ENCODE results near the gene TRPV2. TPM values are rescaled to one million over a fixed set of nuclear protein-coding genes. Genes with fewer than 3 reads are reported as not detected.
A peak's percentile ranks its signal among the peaks of the same experiment; 100 is the strongest.

TRPV2 gene
- total and polyA plus RNA-seq, 9 of the 15 experiments (the other 6 are each of a cell fraction or from before 2014, with no cell fraction given) = 10.0 to 97.5 (median 30.3) TPM

DNA sequence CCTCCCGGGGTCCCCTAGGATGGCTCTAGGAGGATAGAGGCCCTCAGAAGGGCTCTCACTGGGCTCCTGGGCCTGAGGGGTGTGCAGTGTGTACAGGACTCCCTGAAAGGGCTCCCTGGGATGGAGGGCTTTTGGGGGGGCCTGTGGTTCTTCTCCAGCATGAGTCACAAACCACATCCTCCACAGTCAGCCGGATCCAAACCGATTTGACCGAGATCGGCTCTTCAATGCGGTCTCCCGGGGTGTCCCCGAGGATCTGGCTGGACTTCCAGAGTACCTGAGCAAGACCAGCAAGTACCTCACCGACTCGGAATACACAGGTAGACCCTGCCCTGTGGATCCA lies 4.5 kb downstream of the TRPV2 start (continued):
- TF ChIP-seq, protein P1, sequence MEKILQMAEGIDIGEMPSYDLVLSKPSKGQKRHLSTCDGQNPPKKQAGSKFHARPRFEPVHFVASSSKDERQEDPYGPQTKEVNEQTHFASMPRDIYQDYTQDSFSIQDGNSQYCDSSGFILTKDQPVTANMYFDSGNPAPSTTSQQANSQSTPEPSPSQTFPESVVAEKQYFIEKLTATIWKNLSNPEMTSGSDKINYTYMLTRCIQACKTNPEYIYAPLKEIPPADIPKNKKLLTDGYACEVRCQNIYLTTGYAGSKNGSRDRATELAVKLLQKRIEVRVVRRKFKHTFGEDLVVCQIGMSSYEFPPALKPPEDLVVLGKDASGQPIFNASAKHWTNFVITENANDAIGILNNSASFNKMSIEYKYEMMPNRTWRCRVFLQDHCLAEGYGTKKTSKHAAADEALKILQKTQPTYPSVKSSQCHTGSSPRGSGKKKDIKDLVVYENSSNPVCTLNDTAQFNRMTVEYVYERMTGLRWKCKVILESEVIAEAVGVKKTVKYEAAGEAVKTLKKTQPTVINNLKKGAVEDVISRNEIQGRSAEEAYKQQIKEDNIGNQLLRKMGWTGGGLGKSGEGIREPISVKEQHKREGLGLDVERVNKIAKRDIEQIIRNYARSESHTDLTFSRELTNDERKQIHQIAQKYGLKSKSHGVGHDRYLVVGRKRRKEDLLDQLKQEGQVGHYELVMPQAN (IDR thresholded peaks at IDR 0.05; ENCODE audit: borderline replicate concordance) = no peak
- TF ChIP-seq TRIM24 (IDR thresholded peaks at IDR 0.05) (no peak), MAFF (IDR thresholded peaks at IDR 0.05; ENCODE audit: low read length) (no peak), CCNT2 (IDR thresholded peaks at IDR 0.05; ENCODE audit: borderline replicate concordance, extremely low read depth, insufficient read length, low read depth, low read length) (no peak), PYGO2 (tag; IDR thresholded peaks at IDR 0.05) (no peak), CBFA2T2 (conservative IDR thresholded peaks at IDR 0.05) (no peak)
- TF ChIP-seq, protein P2, sequence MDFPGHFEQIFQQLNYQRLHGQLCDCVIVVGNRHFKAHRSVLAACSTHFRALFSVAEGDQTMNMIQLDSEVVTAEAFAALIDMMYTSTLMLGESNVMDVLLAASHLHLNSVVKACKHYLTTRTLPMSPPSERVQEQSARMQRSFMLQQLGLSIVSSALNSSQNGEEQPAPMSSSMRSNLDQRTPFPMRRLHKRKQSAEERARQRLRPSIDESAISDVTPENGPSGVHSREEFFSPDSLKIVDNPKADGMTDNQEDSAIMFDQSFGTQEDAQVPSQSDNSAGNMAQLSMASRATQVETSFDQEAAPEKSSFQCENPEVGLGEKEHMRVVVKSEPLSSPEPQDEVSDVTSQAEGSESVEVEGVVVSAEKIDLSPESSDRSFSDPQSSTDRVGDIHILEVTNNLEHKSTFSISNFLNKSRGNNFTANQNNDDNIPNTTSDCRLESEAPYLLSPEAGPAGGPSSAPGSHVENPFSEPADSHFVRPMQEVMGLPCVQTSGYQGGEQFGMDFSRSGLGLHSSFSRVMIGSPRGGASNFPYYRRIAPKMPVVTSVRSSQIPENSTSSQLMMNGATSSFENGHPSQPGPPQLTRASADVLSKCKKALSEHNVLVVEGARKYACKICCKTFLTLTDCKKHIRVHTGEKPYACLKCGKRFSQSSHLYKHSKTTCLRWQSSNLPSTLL (IDR thresholded peaks at IDR 0.05) = 0 out of 2 replicates have a peak, but pooled peaks have one; percentile 12

DNA sequence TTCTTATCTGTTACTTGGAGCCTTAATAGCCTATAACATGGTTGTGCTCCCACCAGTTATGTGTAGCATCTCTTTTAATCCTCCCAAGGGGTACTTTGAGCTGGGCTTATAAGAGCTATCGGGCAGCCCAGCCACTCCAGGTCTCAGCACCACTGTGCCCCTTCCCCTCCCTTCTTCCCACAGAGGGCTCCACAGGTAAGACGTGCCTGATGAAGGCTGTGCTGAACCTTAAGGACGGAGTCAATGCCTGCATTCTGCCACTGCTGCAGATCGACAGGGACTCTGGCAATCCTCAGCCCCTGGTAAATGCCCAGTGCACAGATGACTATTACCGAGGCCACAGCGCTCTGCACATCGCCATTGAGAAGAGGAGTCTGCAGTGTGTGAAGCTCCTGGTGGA lies 7.0 kb downstream of the TRPV2 start:
- H3K4me3 ChIP-seq = no peak overlapping the region
- no peaks in the 10 kb centered on the region for H4K20me1 ChIP-seq (replicated peaks; ENCODE audit: control insufficient read depth, insufficient read depth, low read length)
- no peak overlapping the region for H3K4me2 ChIP-seq (ENCODE audit: insufficient read depth, low read length)
- H3K4me1 ChIP-seq (replicated peaks in 1 of 2; ENCODE audit: control insufficient read depth in 2 of 2, insufficient read depth in 2 of 2, low read length in 2 of 2) = peaks cover 23 to 36% of the 10 kb centered on the region in 2 experiments
- BruUV-seq (replicated peaks) = no TSS peak
- intact Hi-C loops (cut with micrococcal nuclease) (no loop called here), in situ Hi-C loops (cut with MboI) (no loop called here)
- peak overlapping the region in 1 of 2 experiments; percentile 64; a peak in 2 of 4 replicates for H3K9ac ChIP-seq (ENCODE audit: insufficient read depth in 1 of 2, low read depth in 2 of 2, low read length in 2 of 2)
- H3K27ac ChIP-seq (ENCODE audit: extremely low read depth, low read depth, low read length) = no peak overlapping the region
- H2AFZ ChIP-seq (ENCODE audit: low read depth, low read length) = no peak overlapping the region
- CTCF ChIA-PET (ENCODE audit: low intra/inter-chr PET ratio) = interaction anchor here (0.6 to 0.7 kb wide), 2 partner anchors 8 to 234 kb away, joined by 3 to 4 read pairs; no protein-coding TSS in a partner anchor
- H3K36me3 ChIP-seq (ENCODE audit: control insufficient read depth, insufficient read depth, low read length) = peaks cover 70% of the 10 kb centered on the region; the same call in 2 of the 3 replicates
- POLR2A ChIA-PET = interaction anchor here (0.6 to 1.3 kb wide), 5 partner anchors 11 to 54 kb away, joined by 3 to 6 read pairs (median 3); no protein-coding TSS in a partner anchor
- peaks cover 4% of the 10 kb centered on the region for H3K9me1 ChIP-seq (ENCODE audit: control insufficient read depth, insufficient read depth, low read length)
- H3K9me3 ChIP-seq (replicated peaks; ENCODE audit: control insufficient read depth, insufficient read depth, low read depth, low read length) = no peaks in the 10 kb centered on the region
- no peaks in the 10 kb centered on the region for H3K27me3 ChIP-seq (ENCODE audit: control insufficient read depth in 2 of 2, insufficient read depth in 2 of 2, low read length in 2 of 2)
- FAIRE-seq (no peak), DNase-seq (ENCODE audit: extremely low read depth in 1 of 4, low spot score in 3 of 4) (no peak), ATAC-seq (no peak)
- WGBS (ENCODE audit: insufficient coverage, low coverage, missing lambda C conversion rate) = 94% methylated on average over 5 of the region's 7 CpGs
- peaks cover 30% of the 10 kb centered on the region for H3K79me2 ChIP-seq (ENCODE audit: control insufficient read depth, insufficient read depth, low read length)
- TF ChIP-seq, protein P3, sequence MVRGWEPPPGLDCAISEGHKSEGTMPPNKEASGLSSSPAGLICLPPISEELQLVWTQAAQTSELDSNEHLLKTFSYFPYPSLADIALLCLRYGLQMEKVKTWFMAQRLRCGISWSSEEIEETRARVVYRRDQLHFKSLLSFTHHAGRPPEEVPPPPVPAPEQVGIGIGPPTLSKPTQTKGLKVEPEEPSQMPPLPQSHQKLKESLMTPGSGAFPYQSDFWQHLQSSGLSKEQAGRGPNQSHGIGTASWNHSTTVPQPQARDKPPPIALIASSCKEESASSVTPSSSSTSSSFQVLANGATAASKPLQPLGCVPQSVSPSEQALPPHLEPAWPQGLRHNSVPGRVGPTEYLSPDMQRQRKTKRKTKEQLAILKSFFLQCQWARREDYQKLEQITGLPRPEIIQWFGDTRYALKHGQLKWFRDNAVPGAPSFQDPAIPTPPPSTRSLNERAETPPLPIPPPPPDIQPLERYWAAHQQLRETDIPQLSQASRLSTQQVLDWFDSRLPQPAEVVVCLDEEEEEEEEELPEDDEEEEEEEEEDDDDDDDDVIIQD (CRISPR knock-in tag; IDR thresholded peaks at IDR 0.05) = no peak
- no peak for TF ChIP-seq ZNF3 (CRISPR knock-in tag; IDR thresholded peaks at IDR 0.05)
- TF ChIP-seq, protein P4, sequence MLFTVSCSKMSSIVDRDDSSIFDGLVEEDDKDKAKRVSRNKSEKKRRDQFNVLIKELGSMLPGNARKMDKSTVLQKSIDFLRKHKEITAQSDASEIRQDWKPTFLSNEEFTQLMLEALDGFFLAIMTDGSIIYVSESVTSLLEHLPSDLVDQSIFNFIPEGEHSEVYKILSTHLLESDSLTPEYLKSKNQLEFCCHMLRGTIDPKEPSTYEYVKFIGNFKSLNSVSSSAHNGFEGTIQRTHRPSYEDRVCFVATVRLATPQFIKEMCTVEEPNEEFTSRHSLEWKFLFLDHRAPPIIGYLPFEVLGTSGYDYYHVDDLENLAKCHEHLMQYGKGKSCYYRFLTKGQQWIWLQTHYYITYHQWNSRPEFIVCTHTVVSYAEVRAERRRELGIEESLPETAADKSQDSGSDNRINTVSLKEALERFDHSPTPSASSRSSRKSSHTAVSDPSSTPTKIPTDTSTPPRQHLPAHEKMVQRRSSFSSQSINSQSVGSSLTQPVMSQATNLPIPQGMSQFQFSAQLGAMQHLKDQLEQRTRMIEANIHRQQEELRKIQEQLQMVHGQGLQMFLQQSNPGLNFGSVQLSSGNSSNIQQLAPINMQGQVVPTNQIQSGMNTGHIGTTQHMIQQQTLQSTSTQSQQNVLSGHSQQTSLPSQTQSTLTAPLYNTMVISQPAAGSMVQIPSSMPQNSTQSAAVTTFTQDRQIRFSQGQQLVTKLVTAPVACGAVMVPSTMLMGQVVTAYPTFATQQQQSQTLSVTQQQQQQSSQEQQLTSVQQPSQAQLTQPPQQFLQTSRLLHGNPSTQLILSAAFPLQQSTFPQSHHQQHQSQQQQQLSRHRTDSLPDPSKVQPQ (CRISPR knock-in tag; IDR thresholded peaks at IDR 0.05; ENCODE audit: borderline replicate concordance) = no peak
- no peak for TF ChIP-seq MEF2D (tag; conservative IDR thresholded peaks at IDR 0.05; ENCODE audit: low read depth)
- no peak for TF ChIP-seq FOSL1 (tag; conservative IDR thresholded peaks at IDR 0.05)
- TF ChIP-seq DNMT1 (IDR thresholded peaks at IDR 0.05) = no peak
- TF ChIP-seq ZBTB8A (IDR thresholded peaks at IDR 0.05; ENCODE audit: partially characterized antibody) = no peak
